Panc1 (cell line): ENCODE results near the gene KRT16. TPM values are rescaled to one million over a fixed set of nuclear protein-coding genes. Genes with fewer than 3 reads are reported as not detected.

Experiments
- ATAC-seq: fragments of 200-7000 bp; cut with Tn5 transposase; 2 replicates; pipeline ENCODE4 v1.9.1; 2020; ENCODE audit warnings: mild to moderate bottlenecking, moderate library complexity
- BruUV-seq: library from RNA; stranded (reverse); fragments of 400-500 nt; replicated peaks from 2 replicates; lab custom pipeline; 2021; lab: Mats Ljungman, UMichigan
- CTCF ChIA-PET: fragments of 300-600 bp; sonication (Branson Sonifier 250); formaldehyde crosslinking; loops from one replicate; lab custom pipeline; 2022; ENCODE audit warnings: antibody characterized with exemption; lab: Charles Lee
- POLR2A ChIA-PET: fragments of 300-600 bp; sonication (Branson Sonifier 250); formaldehyde crosslinking; loops from one replicate; lab custom pipeline; 2022; ENCODE audit warnings: antibody characterized with exemption; lab: Charles Lee
- DNase-seq: peaks from one replicate; pipeline ENCODE4 v3.0.0-alpha.2; 2010; ENCODE audit warnings: low read depth, low spot score
- H3K27ac ChIP-seq: 2 replicates; pipeline ENCODE4 v1.5.1; 2011; ENCODE audit warnings: mild to moderate bottlenecking, low read length, inconsistent platforms
- H3K27me3 ChIP-seq: fragments of 200-500 bp; sonication (Bioruptor generic); 2 replicates; pipeline ENCODE4 v1.6.0; 2014; ENCODE audit warnings: low read length, inconsistent platforms; ENCODE audit not compliant: control insufficient read depth, insufficient read depth
- H3K36me3 ChIP-seq: fragments of 200-500 bp; sonication (Bioruptor generic); 2 replicates; pipeline ENCODE4 v1.5.1; 2014; ENCODE audit warnings: inconsistent platforms, mild to moderate bottlenecking, low read length, moderate library complexity; ENCODE audit not compliant: control insufficient read depth, insufficient read depth
- H3K4me1 ChIP-seq: 2 replicates; pipeline ENCODE4 v1.5.1; 2011; ENCODE audit warnings: inconsistent platforms, mild to moderate bottlenecking, low read length, moderate library complexity; ENCODE audit not compliant: control insufficient read depth, insufficient read depth
- H3K4me3 ChIP-seq, 2 experiments: 2 replicates each; pipeline ENCODE4 v1.5.1; 2011 to 2012; ENCODE audit warnings: low read depth in 2 of 2, low read length in 2 of 2, mild to moderate bottlenecking in 2 of 2, inconsistent platforms in 1 of 2, moderate library complexity in 1 of 2
- H3K9me3 ChIP-seq: fragments of 200-500 bp; sonication (Bioruptor generic); 2 replicates; pipeline ENCODE4 v1.5.1; 2014; ENCODE audit warnings: low read depth, mild to moderate bottlenecking, inconsistent platforms, low read length, moderate library complexity; ENCODE audit not compliant: control insufficient read depth, insufficient read depth
- POLR2AphosphoS5 ChIP-seq: IDR thresholded peaks from 2 replicates; pipeline ENCODE4 v1.6.1; 2012; ENCODE audit warnings: mild to moderate bottlenecking, low read depth, low read length, moderate library complexity
- SIN3A ChIP-seq: IDR thresholded peaks from 2 replicates; pipeline ENCODE4 v1.6.1; 2012; ENCODE audit warnings: low read depth, mild to moderate bottlenecking, low read length, moderate library complexity, borderline replicate concordance; ENCODE audit not compliant: insufficient read depth
- TCF7L2 ChIP-seq: IDR thresholded peaks from 2 replicates; pipeline ENCODE4 v1.6.1; 2011; ENCODE audit warnings: mild to moderate bottlenecking, low read depth, low read length, inconsistent platforms
- in situ Hi-C: cut with HindIII; loops from 2 replicates; pipeline ENCODE4 v1.10.0; 2016; ENCODE audit warnings: low sequenced_read_pairs, low pct_unique_long_range_greater_than_20kb
- intact Hi-C: fragments of 100-400 bp; cut with micrococcal nuclease; formaldehyde crosslinking; loops from one replicate; pipeline ENCODE4 v1.10.0; 2022; ENCODE audit not compliant: unreplicated experiment
- total RNA-seq: library from RNA; stranded (reverse); gene quantifications from one replicate; pipeline ENCODE4 v1.2.1, GENCODE V29; 2021; ENCODE audit not compliant: unreplicated experiment
- TF ChIP-seq, protein P1 (sequence below), 2 experiments: IDR thresholded peaks; 2 replicates each; pipeline ENCODE4 v1.6.1; 2011 to 2012; ENCODE audit warnings: low read depth in 2 of 2, control low read depth in 1 of 2, low read length in 1 of 2, mild to moderate bottlenecking in 1 of 2, moderate library complexity in 1 of 2; ENCODE audit not compliant: insufficient read depth in 1 of 2
- TF ChIP-seq, protein P2 (sequence below): fragments of 450-650 bp; IDR thresholded peaks from 2 replicates; pipeline ENCODE4 v1.5.1; 2017; ENCODE audit warnings: mild to moderate bottlenecking

Gene KRT16
- total RNA-seq, 1 experiment from 2014 or later, result 1.6 TPM

GRCh38 chr17:41588126-41588810, 24.3 kb downstream of the KRT16 start:
- BruUV-seq, result no TSS peak
- no peak overlapping the region for H3K27ac ChIP-seq
- ChIA-PET POLR2A (no interaction called here), CTCF (interaction anchor here (0.6 kb wide), 1 partner anchor 63 kb away, joined by 7 read pairs; no protein-coding TSS in a partner anchor)
- H3K4me3 ChIP-seq, result no peak overlapping the region
- H3K27me3 ChIP-seq, result no peaks in the 10 kb centered on the region
- no peaks in the 10 kb centered on the region for H3K9me3 ChIP-seq
- no peak for ATAC-seq
- DNase-seq, result no peak
- no peaks in the 10 kb centered on the region for H3K4me1 ChIP-seq
- H3K36me3 ChIP-seq, result no peaks in the 10 kb centered on the region
- in situ Hi-C loops, result no loop called here
- TF ChIP-seq, protein P1, sequence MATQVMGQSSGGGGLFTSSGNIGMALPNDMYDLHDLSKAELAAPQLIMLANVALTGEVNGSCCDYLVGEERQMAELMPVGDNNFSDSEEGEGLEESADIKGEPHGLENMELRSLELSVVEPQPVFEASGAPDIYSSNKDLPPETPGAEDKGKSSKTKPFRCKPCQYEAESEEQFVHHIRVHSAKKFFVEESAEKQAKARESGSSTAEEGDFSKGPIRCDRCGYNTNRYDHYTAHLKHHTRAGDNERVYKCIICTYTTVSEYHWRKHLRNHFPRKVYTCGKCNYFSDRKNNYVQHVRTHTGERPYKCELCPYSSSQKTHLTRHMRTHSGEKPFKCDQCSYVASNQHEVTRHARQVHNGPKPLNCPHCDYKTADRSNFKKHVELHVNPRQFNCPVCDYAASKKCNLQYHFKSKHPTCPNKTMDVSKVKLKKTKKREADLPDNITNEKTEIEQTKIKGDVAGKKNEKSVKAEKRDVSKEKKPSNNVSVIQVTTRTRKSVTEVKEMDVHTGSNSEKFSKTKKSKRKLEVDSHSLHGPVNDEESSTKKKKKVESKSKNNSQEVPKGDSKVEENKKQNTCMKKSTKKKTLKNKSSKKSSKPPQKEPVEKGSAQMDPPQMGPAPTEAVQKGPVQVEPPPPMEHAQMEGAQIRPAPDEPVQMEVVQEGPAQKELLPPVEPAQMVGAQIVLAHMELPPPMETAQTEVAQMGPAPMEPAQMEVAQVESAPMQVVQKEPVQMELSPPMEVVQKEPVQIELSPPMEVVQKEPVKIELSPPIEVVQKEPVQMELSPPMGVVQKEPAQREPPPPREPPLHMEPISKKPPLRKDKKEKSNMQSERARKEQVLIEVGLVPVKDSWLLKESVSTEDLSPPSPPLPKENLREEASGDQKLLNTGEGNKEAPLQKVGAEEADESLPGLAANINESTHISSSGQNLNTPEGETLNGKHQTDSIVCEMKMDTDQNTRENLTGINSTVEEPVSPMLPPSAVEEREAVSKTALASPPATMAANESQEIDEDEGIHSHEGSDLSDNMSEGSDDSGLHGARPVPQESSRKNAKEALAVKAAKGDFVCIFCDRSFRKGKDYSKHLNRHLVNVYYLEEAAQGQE (IDR thresholded peaks at IDR 0.05; ENCODE audit: insufficient read depth in 1 of 2, low read depth in 2 of 2, low read length in 1 of 2), result no peak
- TF ChIP-seq SIN3A, result no peak
- TF ChIP-seq, protein P2, sequence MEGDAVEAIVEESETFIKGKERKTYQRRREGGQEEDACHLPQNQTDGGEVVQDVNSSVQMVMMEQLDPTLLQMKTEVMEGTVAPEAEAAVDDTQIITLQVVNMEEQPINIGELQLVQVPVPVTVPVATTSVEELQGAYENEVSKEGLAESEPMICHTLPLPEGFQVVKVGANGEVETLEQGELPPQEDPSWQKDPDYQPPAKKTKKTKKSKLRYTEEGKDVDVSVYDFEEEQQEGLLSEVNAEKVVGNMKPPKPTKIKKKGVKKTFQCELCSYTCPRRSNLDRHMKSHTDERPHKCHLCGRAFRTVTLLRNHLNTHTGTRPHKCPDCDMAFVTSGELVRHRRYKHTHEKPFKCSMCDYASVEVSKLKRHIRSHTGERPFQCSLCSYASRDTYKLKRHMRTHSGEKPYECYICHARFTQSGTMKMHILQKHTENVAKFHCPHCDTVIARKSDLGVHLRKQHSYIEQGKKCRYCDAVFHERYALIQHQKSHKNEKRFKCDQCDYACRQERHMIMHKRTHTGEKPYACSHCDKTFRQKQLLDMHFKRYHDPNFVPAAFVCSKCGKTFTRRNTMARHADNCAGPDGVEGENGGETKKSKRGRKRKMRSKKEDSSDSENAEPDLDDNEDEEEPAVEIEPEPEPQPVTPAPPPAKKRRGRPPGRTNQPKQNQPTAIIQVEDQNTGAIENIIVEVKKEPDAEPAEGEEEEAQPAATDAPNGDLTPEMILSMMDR, result no peak
- no peak for TF ChIP-seq POLR2AphosphoS5
- no peak for TF ChIP-seq TCF7L2
- intact Hi-C loops, result no loop called here

DNA sequence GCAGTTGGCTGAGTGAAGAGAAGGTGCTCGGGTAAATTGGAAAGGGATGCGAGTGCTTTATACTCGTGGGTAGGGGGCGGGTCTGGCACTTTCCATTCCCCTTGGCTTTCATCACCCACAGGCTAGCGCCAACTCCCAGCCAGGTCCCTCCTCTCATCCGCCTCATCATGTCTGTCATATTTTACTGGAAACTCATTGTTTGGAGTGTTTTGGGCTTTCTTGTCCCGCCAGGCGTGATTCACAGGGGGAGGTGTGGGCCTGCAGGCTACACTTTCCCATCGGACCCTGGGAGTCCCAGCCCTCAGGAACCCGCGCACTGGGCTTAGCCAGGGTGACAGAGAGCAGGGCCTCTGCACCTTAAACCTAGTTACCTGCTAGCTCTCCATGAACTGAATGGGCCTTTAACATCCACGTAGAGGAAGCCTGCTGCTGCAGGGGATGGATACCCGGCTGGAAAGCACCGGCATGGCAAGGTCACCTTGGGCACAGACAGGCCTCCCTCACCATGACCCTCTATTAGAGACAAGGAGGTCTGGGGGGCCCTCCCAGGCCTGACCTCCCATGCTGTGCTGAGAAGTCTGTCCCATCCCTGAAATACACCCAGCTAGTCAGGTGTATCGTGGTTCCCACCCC, 25.6 kb downstream of the KRT16 start, which contains the start of gene KRT14:
Gene KRT14, minus strand, starts transcription at position 33 of the 633 bp plus-strand sequence. CDS start 61 bp downstream, outside the sequence.
- BruUV-seq, result no TSS peak
- ChIA-PET CTCF (interaction anchor here (0.6 kb wide), 1 partner anchor 24 kb away, joined by 4 read pairs; no protein-coding TSS in a partner anchor), POLR2A (no interaction called here)
- ATAC-seq (no peak), DNase-seq (no peak)
- in situ Hi-C loops, result no loop called here
- intact Hi-C loops, result no loop called here
- H3K9me3 ChIP-seq, result no peaks in the 10 kb centered on the region
- H3K4me3 ChIP-seq, result no peak within 1 kb of the TSS
- H3K4me1 ChIP-seq, result no peaks in the 10 kb centered on the region
- H3K27me3 ChIP-seq, result no peaks in the 10 kb centered on the region
- H3K27ac ChIP-seq, result no peak within 1 kb of the TSS; the same call in 1 of the 2 replicates
- H3K36me3 ChIP-seq, result no peaks in the 10 kb centered on the region
- TF ChIP-seq SIN3A (no peak), TCF7L2 (no peak)
- TF ChIP-seq, protein P2, result no peak
- TF ChIP-seq, protein P1 (IDR thresholded peaks at IDR 0.05; ENCODE audit: insufficient read depth in 1 of 2, low read depth in 2 of 2, low read length in 1 of 2), result no peak
